Naive thymus-derived CD4-positive, alpha-beta T cell (primary cell): Measurements from ENCODE around the gene CNP. TPM values are rescaled to one million over a fixed set of nuclear protein-coding genes. Genes with fewer than 3 reads are reported as not detected.

ENCODE experiments used
- ATAC-seq: fragments of 150-1000 bp; cut with Tn5 transposase; 2 replicates; pipeline ENCODE4 v1.10.0; 2021; ENCODE audit warnings: mild to moderate bottlenecking, moderate library complexity
- CTCF ChIA-PET: fragments of 350-600 bp; sonication (Branson Sonifier 250); formaldehyde crosslinking; loops from one replicate; lab custom pipeline; 2021; ENCODE audit warnings: antibody characterized with exemption; lab: Charles Lee
- POLR2A ChIA-PET: fragments of 350-600 bp; sonication (Branson Sonifier 250); formaldehyde crosslinking; loops from one replicate; lab custom pipeline; 2021; ENCODE audit warnings: antibody characterized with exemption, inconsistent platforms; lab: Charles Lee
- DNase-seq, 9 donors: peaks; one replicate each; pipeline versions ENCODE4 v3.0.0 to v3.0.0-alpha.2; 2020 to 2022; ENCODE audit warnings: mixed read lengths in 1 of 9
- H3K27ac ChIP-seq: one replicate; pipeline ENCODE4 v1.7.0; 2013; ENCODE audit warnings: mild to moderate bottlenecking, low read depth, low read length, moderate library complexity
- H3K27me3 ChIP-seq, 2 donors: one replicate each; pipeline ENCODE4 v1.7.0; 2013; ENCODE audit warnings: low read length in 2 of 2, mild to moderate bottlenecking in 2 of 2, moderate library complexity in 2 of 2; ENCODE audit not compliant: control insufficient read depth in 2 of 2, insufficient read depth in 2 of 2
- H3K36me3 ChIP-seq, 3 experiments: 1 replicate in 2 of 3; 2 replicates in 1 of 3; pipeline ENCODE4 v1.7.0; 2013; ENCODE audit warnings: low read length in 3 of 3, mild to moderate bottlenecking in 3 of 3, moderate library complexity in 1 of 3; ENCODE audit not compliant: insufficient read depth in 3 of 3, control insufficient read depth in 2 of 3
- H3K4me1 ChIP-seq, 2 donors: one replicate each; pipeline ENCODE4 v1.7.0; 2013; ENCODE audit warnings: low read length in 2 of 2, mild to moderate bottlenecking in 2 of 2, moderate library complexity in 1 of 2; ENCODE audit not compliant: control insufficient read depth in 2 of 2, insufficient read depth in 2 of 2
- H3K4me3 ChIP-seq: 2 replicates; pipeline ENCODE4 v1.7.0; 2013; ENCODE audit warnings: mild to moderate bottlenecking, low read length
- H3K9me3 ChIP-seq, 3 experiments: 1 replicate in 2 of 3; 2 replicates in 1 of 3; pipeline ENCODE4 v1.7.0; 2013; ENCODE audit warnings: low read length in 3 of 3; ENCODE audit not compliant: control insufficient read depth in 2 of 3
- H3K27ac Mint-ChIP-seq, 9 donors: one replicate each; pipeline ENCODE4 v1.8.0; 2020 to 2022; ENCODE audit warnings: mixed read lengths in 9 of 9, mild to moderate bottlenecking in 8 of 9, moderate library complexity in 5 of 9, inconsistent platforms in 2 of 9
- H3K27me3 Mint-ChIP-seq, 5 donors: one replicate each; pipeline ENCODE4 v1.8.0; 2021 to 2022; ENCODE audit warnings: mixed read lengths in 5 of 5, mild to moderate bottlenecking in 1 of 5
- H3K36me3 Mint-ChIP-seq, 5 donors: one replicate each; pipeline ENCODE4 v1.8.0; 2020 to 2022; ENCODE audit warnings: mixed read lengths in 5 of 5, mild to moderate bottlenecking in 3 of 5, inconsistent platforms in 1 of 5
- H3K4me1 Mint-ChIP-seq, 7 donors: one replicate each; pipeline ENCODE4 v1.8.0; 2020 to 2022; ENCODE audit warnings: mixed read lengths in 7 of 7, mild to moderate bottlenecking in 3 of 7, inconsistent platforms in 1 of 7
- H3K4me3 Mint-ChIP-seq, 10 donors: one replicate each; pipeline ENCODE4 v1.8.0; 2020 to 2022; ENCODE audit warnings: mild to moderate bottlenecking in 10 of 10, mixed read lengths in 10 of 10, moderate library complexity in 6 of 10, inconsistent platforms in 2 of 10
- H3K9me3 Mint-ChIP-seq, 11 donors: one replicate each; pipeline ENCODE4 v1.8.0; 2020 to 2022; ENCODE audit warnings: mixed read lengths in 11 of 11, mild to moderate bottlenecking in 4 of 11, inconsistent platforms in 1 of 11, moderate library complexity in 1 of 11
- intact Hi-C, 2 donors: fragments of 100-400 bp; cut with micrococcal nuclease; formaldehyde crosslinking; loops; one replicate each; pipeline ENCODE4 v1.15.1; 2023
- polyA plus RNA-seq, 2 donors: library from polyadenylated mRNA; unstranded; fragments of 300-500 nt; fragmentation: Illumina TruSeq; gene quantifications; one replicate each; pipeline ENCODE4 v1.2.3, GENCODE V29; 2021
- total RNA-seq, 6 experiments: library from RNA in 5 of 6; stranded (reverse) in 5 of 6; gene quantifications; 1 replicate in 5 of 6; 2 replicates in 1 of 6; pipeline ENCODE4 v1.2.3 and lab custom pipeline; 2021 to 2026

Gene CNP
- total and polyA plus RNA-seq, 7 experiments from 2014 or later: 29.6 to 86.3 (median 32.5) TPM

GRCh38 chr17:42026857-42027589, 60.4 kb downstream of the CNP start:
- peaks cover 0 to 8% (median 6%) of the 10 kb centered on the region in 5 donors for H3K36me3 Mint-ChIP-seq
- Histone ChIP-seq H3K4me3 (no peak overlapping the region), H3K27ac (no peak overlapping the region), H3K36me3 (peaks cover 0 to 23% (median 0%) of the 10 kb centered on the region in 3 experiments), H3K27me3 (no peaks in the 10 kb centered on the region), H3K4me1 (no peaks in the 10 kb centered on the region), H3K9me3 (no peaks in the 10 kb centered on the region)
- H3K9me3 Mint-ChIP-seq: no peaks in the 10 kb centered on the region
- peak overlapping the region in 1 of 10 donors; percentile 43 for H3K4me3 Mint-ChIP-seq
- ChIA-PET CTCF (interaction anchor here (0.6 to 2.6 kb wide), 10 partner anchors 10 to 157 kb away, joined by 3 to 22 read pairs (median 6); partner anchors contain the start of gene DNAJC7), POLR2A (interaction anchor here (1.0 to 2.3 kb wide), 2 partner anchors 10 to 86 kb away, joined by 3 to 8 read pairs; partner anchors contain the start of genes DHX58 and DNAJC7)
- H3K4me1 Mint-ChIP-seq: peaks cover 0 to 12% (median 9%) of the 10 kb centered on the region in 7 donors
- peaks cover 0 to 8% (median 0%) of the 10 kb centered on the region in 5 donors for H3K27me3 Mint-ChIP-seq
- ATAC-seq (no peak), DNase-seq (no peak)
- intact Hi-C loops: no loop called here
- no peak overlapping the region for H3K27ac Mint-ChIP-seq

Other genes starting within 250 kb of the CNP start
- gene HAP1, start 232.2 kb upstream of the CNP start, total RNA-seq: under 1 TPM in 1 of 5 experiments, not detected in 4; 0.08 TPM
- gene HAP1, start 232.2 kb upstream of the CNP start, polyA plus RNA-seq: not detected
- 1 to 10 TPM in 2 of 5 experiments, under 1 TPM in 3; 0.24 to 8.2 (median 0.57) TPM for gene JUP, start 180.1 kb upstream of the CNP start, total RNA-seq
- gene JUP, start 180.1 kb upstream of the CNP start, polyA plus RNA-seq: under 1 TPM; 0.19 to 0.25 TPM
- 1 to 10 TPM; 3.6 to 7.0 (median 5.3) TPM for gene P3H4, start 154.8 kb upstream of the CNP start, total RNA-seq
- 1 to 10 TPM; 3.5 to 6.5 TPM for gene P3H4, start 154.8 kb upstream of the CNP start, polyA plus RNA-seq
- gene FKBP10, start 153.8 kb upstream of the CNP start, total RNA-seq: under 1 TPM in 2 of 5 experiments, not detected in 3; 0.34 to 0.76 TPM
- gene FKBP10, start 153.8 kb upstream of the CNP start, polyA plus RNA-seq: not detected
- 10 to 100 TPM; 26.8 to 41.7 (median 37.2) TPM for gene NT5C3B, start 130.6 kb upstream of the CNP start, total RNA-seq
- gene NT5C3B, start 130.6 kb upstream of the CNP start, polyA plus RNA-seq: 10 to 100 TPM; 41.9 to 66.7 TPM
- not detected for gene KLHL10, start 129.0 kb upstream of the CNP start, total RNA-seq
- gene KLHL10, start 129.0 kb upstream of the CNP start, polyA plus RNA-seq: not detected
- gene KLHL11, start 101.4 kb upstream of the CNP start, total RNA-seq: 10 to 100 TPM; 15.2 to 25.9 (median 18.9) TPM
- gene KLHL11, start 101.4 kb upstream of the CNP start, polyA plus RNA-seq: 1 to 10 TPM; 6.7 to 7.0 TPM
- gene ACLY, start 47.8 kb upstream of the CNP start, total RNA-seq: 100 to 1,000 TPM in 1 of 5 experiments, 10 to 100 TPM in 4; 59.2 to 154 (median 70.8) TPM
- 10 to 100 TPM; 42.7 to 51.9 TPM for gene ACLY, start 47.8 kb upstream of the CNP start, polyA plus RNA-seq
- 1 to 10 TPM in 3 of 5 experiments, under 1 TPM in 1, not detected in 1; 0.16 to 4.1 (median 1.6) TPM for gene ODAD4, start 36.2 kb upstream of the CNP start, total RNA-seq
- under 1 TPM; 0.10 to 0.40 TPM for gene ODAD4, start 36.2 kb upstream of the CNP start, polyA plus RNA-seq
- gene DNAJC7, start 50.6 kb downstream of the CNP start, total RNA-seq: 100 to 1,000 TPM in 4 of 5 experiments, 10 to 100 TPM in 1; 99.4 to 145 (median 109) TPM
- gene DNAJC7, start 50.6 kb downstream of the CNP start, polyA plus RNA-seq: 10 to 100 TPM; 65.4 to 77.7 TPM
- gene NKIRAS2, start 53.3 kb downstream of the CNP start, total RNA-seq: 10 to 100 TPM; 14.3 to 24.0 (median 20.4) TPM
- 10 to 100 TPM; 24.6 to 30.5 TPM for gene NKIRAS2, start 53.3 kb downstream of the CNP start, polyA plus RNA-seq
- 1 to 10 TPM in 1 of 5 experiments, under 1 TPM in 4; 0.10 to 1.0 (median 0.67) TPM for gene C17orf113, start 83.8 kb downstream of the CNP start, total RNA-seq
- under 1 TPM; 0.14 to 0.28 TPM for gene C17orf113, start 83.8 kb downstream of the CNP start, polyA plus RNA-seq
- under 1 TPM in 4 of 5 experiments, not detected in 1; 0.15 to 0.45 (median 0.23) TPM for gene ZNF385C, start 131.7 kb downstream of the CNP start, total RNA-seq
- not detected for gene ZNF385C, start 131.7 kb downstream of the CNP start, polyA plus RNA-seq
- 10 to 100 TPM; 36.0 to 80.5 (median 53.5) TPM for gene DHX58, start 145.9 kb downstream of the CNP start, total RNA-seq
- 10 to 100 TPM; 10.1 to 24.7 TPM for gene DHX58, start 145.9 kb downstream of the CNP start, polyA plus RNA-seq
- gene KAT2A, start 154.6 kb downstream of the CNP start, total RNA-seq: 10 to 100 TPM; 39.6 to 71.1 (median 49.1) TPM
- gene KAT2A, start 154.6 kb downstream of the CNP start, polyA plus RNA-seq: 10 to 100 TPM in 1 of 2 donors, 1 to 10 TPM in 1; 6.6 to 12.0 TPM
- under 1 TPM in 2 of 5 experiments, not detected in 3; 0.12 to 0.16 TPM for gene HSPB9, start 156.0 kb downstream of the CNP start, total RNA-seq
- gene HSPB9, start 156.0 kb downstream of the CNP start, polyA plus RNA-seq: under 1 TPM in 1 of 2 donors, not detected in 1; 0.10 TPM
- gene RAB5C, start 188.2 kb downstream of the CNP start, total RNA-seq: 10 to 100 TPM; 72.0 to 95.2 (median 75.4) TPM
- gene RAB5C, start 188.2 kb downstream of the CNP start, polyA plus RNA-seq: 10 to 100 TPM; 56.6 to 63.2 TPM
- gene KCNH4, start 214.3 kb downstream of the CNP start, total RNA-seq: under 1 TPM in 3 of 5 experiments, not detected in 2; 0.12 to 0.24 (median 0.16) TPM
- under 1 TPM in 1 of 2 donors, not detected in 1; 0.07 TPM for gene KCNH4, start 214.3 kb downstream of the CNP start, polyA plus RNA-seq
- not detected for gene HCRT, start 218.7 kb downstream of the CNP start, total RNA-seq
- gene HCRT, start 218.7 kb downstream of the CNP start, polyA plus RNA-seq: not detected
- 10 to 100 TPM; 15.5 to 29.8 (median 19.9) TPM for gene GHDC, start 227.7 kb downstream of the CNP start, total RNA-seq
- gene GHDC, start 227.7 kb downstream of the CNP start, polyA plus RNA-seq: 10 to 100 TPM; 15.2 to 17.4 TPM